DMS79 (cell line): ENCODE measurements around the gene PACRG.

Source experiments
- DNase-seq: peaks from one replicate; lab custom pipeline; 2025; lab: John Stamatoyannopoulos, UW

Gene PACRG

DNA sequence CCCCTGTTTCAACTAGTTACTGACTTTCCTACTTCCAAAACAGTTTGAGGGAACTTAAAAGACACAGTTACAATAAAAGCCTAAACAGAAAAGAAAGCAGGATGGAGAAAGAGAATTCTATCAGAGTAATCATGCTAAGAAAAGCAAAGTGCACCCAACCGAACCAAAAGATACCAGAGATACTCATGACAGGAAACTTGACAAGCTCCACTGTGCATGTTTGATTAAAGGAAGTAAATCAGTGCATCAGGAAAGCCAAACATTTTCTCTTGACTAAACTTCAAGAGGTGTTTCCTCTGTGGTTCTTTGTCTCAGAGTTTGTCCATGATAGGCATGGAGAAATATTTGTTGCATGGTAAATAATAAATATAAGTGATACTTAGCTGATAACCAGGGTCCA lies 138.9 kb downstream of the PACRG start:
- DNase-seq: no peak

GRCh38 chr6:162868397-162868796 lies 140.6 kb downstream of the PACRG start:
- DNase-seq: no peak

GRCh38 chr6:162871966-162872365 lies 144.2 kb downstream of the PACRG start:
- no peak for DNase-seq

DNA sequence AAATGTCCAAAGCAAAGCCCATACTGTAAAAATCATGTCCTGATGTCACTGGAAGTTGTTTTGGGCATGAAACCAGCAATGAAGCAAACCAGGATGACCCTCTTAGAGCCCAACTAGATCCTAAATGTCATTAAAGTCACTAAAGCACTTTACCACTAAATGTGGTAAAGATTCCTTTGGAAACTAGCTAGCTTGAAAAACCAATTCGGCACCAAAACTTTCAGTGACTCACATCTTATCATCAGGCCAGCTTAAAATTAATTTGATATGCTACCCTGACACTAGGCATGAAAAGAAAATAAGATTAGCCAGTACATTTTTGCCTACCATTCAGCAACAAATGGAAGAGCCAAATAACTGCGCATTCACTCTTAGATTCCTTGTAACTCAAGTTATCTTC lies 145.8 kb downstream of the PACRG start:
- DNase-seq: no peak

DNA sequence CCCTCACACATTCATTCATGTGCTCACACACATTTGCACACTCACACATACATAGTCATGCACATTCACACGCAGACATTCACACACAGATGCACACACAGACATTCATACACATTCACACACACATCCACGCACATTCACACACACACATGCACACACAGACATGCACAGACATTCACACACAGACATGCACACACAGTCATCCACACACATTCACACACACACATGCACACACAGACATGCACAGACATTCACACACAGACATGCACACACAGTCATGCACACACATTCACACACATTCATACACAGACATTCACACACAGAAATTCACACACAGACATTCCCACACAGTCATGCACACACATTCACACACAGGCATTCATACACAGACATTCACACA lies 147.3 kb downstream of the PACRG start:
- DNase-seq: no peak

GRCh38 chr6:162882801-162883481 lies 155.2 kb downstream of the PACRG start:
- no peak for DNase-seq

- DNase-seq: no peak
These were observed 160.4 kb downstream of the PACRG start for GRCh38 chr6:162887981-162888689.

DNA sequence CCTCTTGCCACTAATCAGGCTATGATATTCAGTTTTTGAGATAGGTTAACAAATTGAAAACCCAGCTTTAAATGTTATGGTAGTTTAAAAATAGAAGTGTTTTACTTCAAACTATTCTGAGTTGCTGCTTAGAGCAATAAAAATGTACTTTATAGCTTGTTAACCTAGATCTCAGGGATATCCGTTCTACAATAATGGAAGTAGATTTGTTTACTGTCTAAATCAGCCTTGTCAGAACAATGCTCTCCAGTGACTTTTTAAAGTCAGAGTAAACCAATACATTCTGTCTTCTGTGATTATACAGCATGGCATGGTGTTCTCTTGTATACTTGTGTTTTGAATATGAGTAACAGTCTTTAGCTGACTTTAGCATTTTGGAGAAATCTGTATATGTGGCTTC lies 161.5 kb downstream of the PACRG start:
- DNase-seq: no peak

DNA sequence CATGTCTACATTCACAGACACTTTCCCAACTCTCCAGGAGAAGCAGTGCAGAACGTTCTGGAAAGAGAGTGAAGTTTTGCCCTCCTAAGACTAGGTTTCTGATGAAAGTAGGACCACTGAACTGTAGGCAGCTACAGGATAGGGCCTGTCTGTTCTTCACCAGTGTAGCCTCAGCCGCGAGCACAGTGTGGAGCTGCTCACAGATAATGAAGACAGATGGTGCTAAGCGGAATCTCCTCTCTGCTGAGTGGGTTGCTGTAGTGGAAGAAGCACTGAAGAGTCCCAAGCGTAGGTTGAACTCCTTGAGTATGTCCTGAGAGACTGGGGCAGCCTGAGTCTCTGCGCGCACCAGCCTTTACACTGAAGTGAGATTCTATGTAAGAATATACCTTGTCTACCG lies 170.2 kb downstream of the PACRG start:
- no peak for DNase-seq

GRCh38 chr6:162899148-162899547 lies 171.4 kb downstream of the PACRG start:
- DNase-seq: no peak

GRCh38 chr6:162900503-162900902 lies 172.7 kb downstream of the PACRG start:
- DNase-seq: no peak

- no peak for DNase-seq
These were observed 176.4 kb downstream of the PACRG start for GRCh38 chr6:162904069-162904663.

DNA sequence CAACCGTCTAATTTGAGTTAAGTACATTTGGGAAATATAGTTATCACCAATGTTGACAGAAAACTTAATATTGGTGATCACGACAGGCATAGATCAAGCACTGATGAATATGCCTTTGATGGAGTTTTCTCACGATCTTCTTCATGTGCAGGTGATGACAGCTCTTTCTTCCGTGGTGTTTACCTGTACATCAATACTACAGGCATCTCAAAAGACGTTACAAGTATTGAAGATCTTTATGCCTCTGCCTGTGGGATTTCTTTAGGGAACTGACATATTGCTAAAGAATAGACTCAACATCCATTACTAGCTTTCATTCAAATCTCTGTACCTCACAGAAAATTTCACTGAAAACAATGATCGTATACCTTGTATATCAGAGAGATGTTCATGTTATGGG lies 178.7 kb downstream of the PACRG start:
- no peak for DNase-seq

- DNase-seq: no peak
These were observed 180.2 kb downstream of the PACRG start for GRCh38 chr6:162907876-162908481.

- DNase-seq: no peak
These were observed 185.4 kb downstream of the PACRG start for GRCh38 chr6:162913206-162913605.

- DNase-seq: no peak
These were observed 189.7 kb downstream of the PACRG start for GRCh38 chr6:162917506-162917905.

GRCh38 chr6:162921062-162921461 lies 193.3 kb downstream of the PACRG start:
- no peak for DNase-seq

- DNase-seq: no peak
These were observed 193.8 kb downstream of the PACRG start for GRCh38 chr6:162921510-162922040.

DNA sequence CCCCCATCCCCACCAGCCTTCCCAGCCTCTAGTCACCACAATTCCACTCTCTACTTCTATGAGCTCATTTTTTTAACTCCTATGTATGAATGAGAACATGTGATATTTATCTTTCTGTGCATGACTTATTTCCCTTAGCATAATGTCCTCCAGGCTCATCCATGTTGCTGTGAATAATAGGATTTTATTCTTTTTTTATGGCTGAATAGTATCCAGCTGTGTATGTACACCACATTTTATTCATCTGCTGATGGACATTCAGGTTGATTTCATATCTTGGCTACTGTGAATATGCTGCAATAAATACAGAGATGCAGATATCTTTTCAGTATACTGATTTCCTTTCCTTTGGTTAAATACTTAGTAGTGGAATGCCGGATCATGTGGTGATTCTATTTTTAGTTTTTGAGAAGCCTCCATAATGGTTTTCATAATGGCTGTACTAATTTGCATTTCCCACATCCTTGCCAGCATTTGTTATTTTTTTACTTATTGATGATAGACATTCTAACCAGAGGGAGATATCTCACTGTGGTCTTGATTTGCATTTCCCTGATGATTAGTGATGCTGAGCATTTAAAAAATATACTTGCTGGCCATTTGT lies 194.9 kb downstream of the PACRG start:
- DNase-seq: no peak

- DNase-seq: no peak
These were observed 207.1 kb downstream of the PACRG start for GRCh38 chr6:162934844-162935243.

GRCh38 chr6:162940426-162940825 lies 212.7 kb downstream of the PACRG start:
- DNase-seq: no peak

DNA sequence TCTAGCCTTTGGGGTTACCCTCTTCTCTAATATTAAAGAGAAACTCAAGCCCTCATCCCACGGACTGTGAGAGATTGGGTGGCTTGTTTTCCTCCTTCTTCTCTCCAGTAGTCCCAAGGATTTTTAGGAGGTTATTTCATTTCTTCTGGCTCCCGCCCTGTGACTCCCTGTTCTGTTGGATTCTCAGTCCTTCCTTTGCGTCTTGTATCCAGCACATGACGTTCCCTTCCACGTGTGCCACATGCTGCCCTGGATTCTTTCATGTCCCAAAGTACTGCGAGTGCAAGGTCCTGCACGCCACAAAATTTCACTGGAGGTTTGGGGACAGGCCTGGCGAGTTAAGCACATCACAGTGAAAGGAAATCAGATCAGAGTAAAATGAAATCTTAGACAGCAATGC lies 213.4 kb downstream of the PACRG start:
- no peak for DNase-seq
